Cardiac atrium fibroblast (primary cell): ENCODE results near the gene SKIC3. TPM values are rescaled to one million over a fixed set of nuclear protein-coding genes. Genes with fewer than 3 reads are reported as not detected.

Experiments used
- total RNA-seq: library from RNA; depleted of rRNA; stranded (reverse); fragments of >200 nt; gene quantifications from 2 replicates; pipeline ENCODE4 v1.2.3, GENCODE V29; 2015

The SKIC3 gene
- 53.1 and 55.4 TPM in 2 replicates for total RNA-seq

DNA sequence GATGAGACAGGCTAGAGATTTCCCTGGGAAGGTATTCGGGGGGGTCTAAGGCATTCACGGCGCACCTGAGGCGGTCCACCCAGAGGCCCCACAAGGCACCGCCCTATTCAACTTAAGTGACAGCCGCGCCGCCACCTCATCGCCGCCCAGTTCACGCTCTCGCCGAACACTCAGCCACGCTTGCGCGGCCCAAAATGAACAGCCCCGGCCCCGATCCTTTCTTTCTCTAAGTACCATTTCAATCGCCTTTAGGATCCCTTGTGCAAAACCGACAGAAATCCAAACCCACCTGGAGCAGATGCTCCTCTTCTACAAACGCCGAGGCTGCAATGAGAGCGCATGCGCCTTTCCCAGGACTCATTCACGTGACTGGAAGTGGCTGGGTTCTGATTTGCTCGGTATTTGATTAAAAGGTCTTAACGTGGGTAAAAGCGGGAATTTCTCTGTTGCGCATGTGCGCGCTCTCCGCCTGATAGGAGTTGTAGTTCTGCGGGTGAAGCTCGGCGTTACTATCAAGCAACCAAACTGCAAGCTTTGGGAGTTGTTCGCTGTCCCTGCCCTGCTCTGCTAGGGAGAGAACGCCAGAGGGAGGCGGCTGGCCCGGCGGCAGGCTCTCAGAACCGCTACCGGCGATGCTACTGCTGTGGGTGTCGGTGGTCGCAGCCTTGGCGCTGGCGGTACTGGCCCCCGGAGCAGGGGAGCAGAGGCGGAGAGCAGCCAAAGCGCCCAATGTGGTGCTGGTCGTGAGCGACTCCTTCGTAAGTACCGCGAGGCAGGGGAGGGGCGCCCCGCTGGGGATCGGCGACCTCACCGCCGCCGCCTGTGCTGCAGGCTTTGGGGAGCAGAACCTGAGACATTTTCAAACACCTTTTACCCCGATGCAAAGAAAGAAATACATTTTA is at the start of gene SKIC3, which contains the start of gene ARSK:
Gene SKIC3, minus strand, starts transcription at position 331 of the 902 bp plus-strand sequence. CDS start 7,827 bp downstream, outside the sequence.
Gene ARSK, plus strand, starts transcription at position 455 of the 902 bp plus-strand sequence. Its CDS starts 178 bp downstream, at position 633.

Other genes starting within 250 kb of the SKIC3 start
- gene FAM81B, start 163.6 kb downstream of the SKIC3 start, total RNA-seq: not detected in 2 replicates
- gene ARSK, start 124 bp upstream of the SKIC3 start, total RNA-seq: 12.6 and 17.5 TPM in 2 replicates
- 0.54 TPM in 1 of 2 replicates, not detected in the other for gene GPR150, start 65.1 kb upstream of the SKIC3 start, total RNA-seq
- 0.16 and 0.36 TPM in 2 replicates for gene RFESD, start 91.8 kb upstream of the SKIC3 start, total RNA-seq
- not detected in 2 replicates for gene SPATA9, start 128.0 kb upstream of the SKIC3 start, total RNA-seq
- 101 and 122 TPM in 2 replicates for gene RHOBTB3, start 176.4 kb upstream of the SKIC3 start, total RNA-seq